GM12878 (cell line): ENCODE data around the gene BCL2L13. TPM values are rescaled to one million over a fixed set of nuclear protein-coding genes. Genes with fewer than 3 reads are reported as not detected.

Experiments used
- ATAC-seq: fragments of 200-7000 bp; cut with Tn5 transposase; 3 replicates; pipeline ENCODE4 v1.9.1; 2020; ENCODE audit warnings: mild to moderate bottlenecking, moderate library complexity
- BruUV-seq: library from RNA; stranded (reverse); fragments of 400-500 nt; replicated peaks from 2 replicates; lab custom pipeline; 2021; lab: Mats Ljungman, UMichigan
- CTCF ChIA-PET: fragments of 300-600 bp; sonication (Branson Sonifier 250); formaldehyde crosslinking; extraction: SDS; loops from one replicate; lab custom pipeline; 2021; ENCODE audit warnings: inconsistent platforms; lab: Yijun Ruan, JAX
- POLR2A ChIA-PET: fragments of 350-600 bp; formaldehyde crosslinking; extraction: SDS; loops from one replicate; lab custom pipeline; 2021; ENCODE audit warnings: inconsistent platforms; lab: Charles Lee
- RAD21 ChIA-PET: fragments of 300-600 bp; sonication (Branson Sonifier 250); formaldehyde crosslinking; loops from one replicate; lab custom pipeline; 2023; ENCODE audit warnings: antibody characterized with exemption; ENCODE audit not compliant: unreplicated experiment; lab: Charles Lee
- SMC1A ChIA-PET: fragments of 300-600 bp; sonication (Branson Sonifier 250); formaldehyde crosslinking; loops from one replicate; lab custom pipeline; 2023; ENCODE audit not compliant: unreplicated experiment, uncharacterized antibody; lab: Charles Lee
- DNase-seq: peaks from one replicate; pipeline ENCODE4 v3.0.0-alpha.2; 2011; ENCODE audit warnings: low read depth, low spot score
- FAIRE-seq: peaks from 3 replicates; lab custom pipeline; 2011; peaks lifted over from hg19 to GRCh38; lab: Jason Lieb, UNC
- H2AFZ ChIP-seq: 2 replicates; pipeline ENCODE4 v1.6.0; 2011; ENCODE audit warnings: low read depth, low read length, control low read depth; ENCODE audit not compliant: control insufficient read depth
- H3K27ac ChIP-seq: 2 replicates; pipeline ENCODE4 v1.5.1; 2011; ENCODE audit warnings: control low read depth; ENCODE audit not compliant: control insufficient read depth, insufficient read depth
- H3K27me3 ChIP-seq, 2 experiments: replicated peaks in 1 of 2; 2 replicates each; pipeline versions ENCODE4 v1.6.0 to v1.6.1; 2011; ENCODE audit warnings: low read length in 1 of 2; ENCODE audit not compliant: control insufficient read depth in 2 of 2, insufficient read depth in 2 of 2
- H3K36me3 ChIP-seq, 2 experiments: 2 replicates each; pipeline ENCODE4 v1.5.1; 2011; ENCODE audit warnings: low read length in 1 of 2; ENCODE audit not compliant: control insufficient read depth in 2 of 2, insufficient read depth in 2 of 2
- H3K4me1 ChIP-seq: 2 replicates; pipeline ENCODE4 v1.6.1; 2011; ENCODE audit warnings: mild to moderate bottlenecking, low read length, moderate library complexity, mixed read lengths; ENCODE audit not compliant: control insufficient read depth, insufficient read depth
- H3K4me2 ChIP-seq: 2 replicates; pipeline ENCODE4 v1.6.0; 2011; ENCODE audit warnings: control low read depth; ENCODE audit not compliant: control insufficient read depth, insufficient read depth
- H3K4me3 ChIP-seq: fragments of 200-600 bp; sonication (generic); 2 replicates; pipeline ENCODE4 v1.5.1; 2016
- H3K79me2 ChIP-seq: 2 replicates; pipeline ENCODE4 v1.6.0; 2011; ENCODE audit warnings: low read length; ENCODE audit not compliant: control insufficient read depth, insufficient read depth
- H3K9ac ChIP-seq: 2 replicates; pipeline ENCODE4 v1.8.0; 2011; ENCODE audit warnings: low read length, control low read depth, mixed read lengths; ENCODE audit not compliant: control insufficient read depth, insufficient read depth
- H3K9me3 ChIP-seq: replicated peaks from 3 replicates; pipeline ENCODE4 v1.5.1; 2011; ENCODE audit warnings: mild to moderate bottlenecking, low read length; ENCODE audit not compliant: control insufficient read depth, insufficient read depth
- H4K20me1 ChIP-seq: 2 replicates; pipeline ENCODE4 v1.6.0; 2011; ENCODE audit not compliant: control insufficient read depth, insufficient read depth
- IKZF2 ChIP-seq, 2 experiments: fragments of 450-650 bp; IDR thresholded peaks; 2 replicates each; pipeline ENCODE4 v1.6.1; 2017; ENCODE audit warnings: mild to moderate bottlenecking in 2 of 2, moderate library complexity in 2 of 2
- RAD51 ChIP-seq: fragments of 450-650 bp; IDR thresholded peaks from 2 replicates; pipeline ENCODE4 v1.6.1; 2016; ENCODE audit warnings: moderate library complexity, mild to moderate bottlenecking, inconsistent platforms
- TBL1XR1 ChIP-seq: IDR thresholded peaks from 2 replicates; pipeline ENCODE4 v1.6.1; 2012; ENCODE audit warnings: low read depth, low read length, improper control_type of control experiment
- YBX1 ChIP-seq: fragments of 450-650 bp; IDR thresholded peaks from 2 replicates; pipeline ENCODE4 v1.6.1; 2016; ENCODE audit warnings: antibody characterized with exemption
- WGBS: methylation state at CpG from one replicate; pipeline ENCODE4 v1.1.6; 2016; ENCODE audit warnings: low lambda C conversion rate; ENCODE audit not compliant: insufficient replicate concordance, insufficient coverage; ENCODE audit errors: missing lambda C conversion rate; 5-methylcytosine and 5-hydroxymethylcytosine counted together
- in situ Hi-C: fragments of 300-500 bp; cut with MboI; formaldehyde crosslinking; loops from 9 replicates; pipeline ENCODE4 v1.14.3; 2018; ENCODE audit warnings: mixed read lengths
- intact Hi-C: fragments of 100-400 bp; cut with micrococcal nuclease; formaldehyde crosslinking; loops from one replicate; pipeline ENCODE4 v1.14.2; 2022; ENCODE audit not compliant: unreplicated experiment
- polyA plus RNA-seq, 11 experiments: library from polyadenylated mRNA; depleted of rRNA in 4 of 11; unstranded in 6 of 11; stranded (reverse) in 5 of 11; fragments of >200 nt; fragmentation: Nextera tagmentation in 4 of 11; fragmentation: Illumina TruSeq in 1 of 11; extraction: Ambion mirVana in 4 of 11; extraction: Trizol in 1 of 11; gene quantifications; 1 replicate in 1 of 11; 2 replicates in 10 of 11; pipeline versions ENCODE4 v1.2.1 to v1.2.3, GENCODE V29; 2011 to 2016; ENCODE audit warnings: inconsistent platforms in 2 of 11, missing spikeins in 2 of 11, low read depth in 1 of 11
- total RNA-seq, 4 experiments: library from RNA; depleted of rRNA in 3 of 4; stranded (reverse); fragments of >200 nt in 3 of 4; fragmentation: Illumina TruSeq in 1 of 4; extraction: Trizol in 1 of 4; gene quantifications; 2 replicates each; pipeline versions ENCODE4 v1.2.1 to v1.2.3, GENCODE V29; 2013 to 2021

Gene BCL2L13
- total and polyA plus RNA-seq, 10 of the 15 experiments (the other 5 are each of a cell fraction or from before 2014, with no cell fraction given): 18.6 to 30.6 (median 28.2) TPM

DNA sequence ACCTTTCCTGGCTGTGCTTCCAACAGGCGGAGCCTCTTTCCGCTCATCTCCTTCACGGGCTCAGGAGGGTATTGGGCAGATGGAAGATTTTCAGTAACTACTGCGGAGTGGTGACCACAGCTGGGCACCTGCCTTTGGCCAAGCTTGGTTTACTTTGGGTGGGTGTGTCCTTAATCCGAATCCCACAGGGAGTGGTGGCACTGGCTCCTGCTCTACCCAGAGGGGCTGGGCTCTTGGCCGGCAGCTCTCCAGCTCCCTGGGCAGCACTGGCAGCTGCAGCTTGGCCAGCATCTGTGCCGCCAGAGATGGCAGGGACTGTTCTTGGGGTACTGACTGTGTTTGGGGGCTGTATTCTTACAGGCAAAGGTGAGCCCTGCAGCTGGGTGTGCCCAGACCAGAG is 105.9 kb downstream of the BCL2L13 start (continued):
- no peak for TF ChIP-seq YBX1
- TF ChIP-seq TBL1XR1: no peak
- TF ChIP-seq IKZF2 (IDR thresholded peaks at IDR 0.05): no peak

DNA sequence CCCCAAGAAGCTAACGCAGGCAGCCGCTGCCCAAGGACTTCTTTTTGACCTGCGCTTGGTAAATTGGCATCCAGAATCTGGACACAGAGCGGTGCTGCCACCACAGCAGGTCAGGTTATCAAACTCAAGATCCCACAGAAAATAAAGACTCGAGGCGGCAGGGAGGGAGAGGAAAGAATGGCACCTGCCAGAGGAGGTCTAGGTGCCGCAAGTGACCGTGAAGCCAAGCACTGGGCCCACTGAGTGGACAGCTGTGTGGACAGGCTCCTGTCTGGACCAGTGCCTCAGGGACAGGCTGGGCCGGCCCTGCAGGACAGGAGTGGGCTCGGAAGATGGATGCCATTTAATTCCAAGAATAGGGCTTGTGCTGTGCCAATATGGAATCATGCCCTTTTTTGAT is 108.4 kb downstream of the BCL2L13 start:
- no peak for ATAC-seq
- SMC1A ChIA-PET: interaction anchor here (1.4 to 2.8 kb wide), 2 partner anchors 18 to 38 kb away, joined by 4 to 6 read pairs; no protein-coding TSS in a partner anchor
- no peak overlapping the region for H3K9ac ChIP-seq
- H3K27ac ChIP-seq: no peak overlapping the region
- no peak overlapping the region for H3K4me3 ChIP-seq
- RAD21 ChIA-PET: interaction anchor here (1.6 kb wide), 1 partner anchor 329 kb away, joined by 6 read pairs; no protein-coding TSS in a partner anchor
- in situ Hi-C loops: loop anchor here (10.0 kb wide), 1 partner anchor 58 kb away; no protein-coding TSS in a partner anchor
- peaks cover 2 to 17% of the 10 kb centered on the region in 2 experiments; a peak in 3 of 4 replicates for H3K36me3 ChIP-seq
- H4K20me1 ChIP-seq: no peaks in the 10 kb centered on the region; the same call in 1 of the 2 replicates
- no TSS peak for BruUV-seq
- POLR2A ChIA-PET: no interaction called here
- H3K79me2 ChIP-seq: peaks cover 7% of the 10 kb centered on the region
- H3K9me3 ChIP-seq: no peaks in the 10 kb centered on the region
- no peaks in the 10 kb centered on the region for H3K27me3 ChIP-seq
- no peak for TF ChIP-seq RAD51
- no peak for FAIRE-seq
- H2AFZ ChIP-seq: no peak overlapping the region
- H3K4me1 ChIP-seq: peaks cover 7% of the 10 kb centered on the region
- DNase-seq: no peak
- no peak overlapping the region for H3K4me2 ChIP-seq
- 92% methylated on average over 10 of the region's 10 CpGs for WGBS
- CTCF ChIA-PET: interaction anchor here (2.4 kb wide), 1 partner anchor 39 kb away, joined by 5 read pairs; no protein-coding TSS in a partner anchor
- intact Hi-C loops: no loop called here
